NT2/D1 (cell line): ENCODE measurements around the gene CA11.

Experiments used
- SUZ12 ChIP-seq: IDR thresholded peaks from 2 replicates; pipeline ENCODE4 v1.6.1; 2011; ENCODE audit not compliant: insufficient read length, insufficient read depth; ENCODE audit errors: extremely low read depth
- YY1 ChIP-seq: IDR thresholded peaks from 2 replicates; pipeline ENCODE4 v1.6.1; 2011; ENCODE audit not compliant: insufficient read length, insufficient read depth
- ZNF274 ChIP-seq: IDR thresholded peaks from 2 replicates; pipeline ENCODE4 v1.6.1; 2011; ENCODE audit warnings: mild to moderate bottlenecking, low read depth, low read length

DNA sequence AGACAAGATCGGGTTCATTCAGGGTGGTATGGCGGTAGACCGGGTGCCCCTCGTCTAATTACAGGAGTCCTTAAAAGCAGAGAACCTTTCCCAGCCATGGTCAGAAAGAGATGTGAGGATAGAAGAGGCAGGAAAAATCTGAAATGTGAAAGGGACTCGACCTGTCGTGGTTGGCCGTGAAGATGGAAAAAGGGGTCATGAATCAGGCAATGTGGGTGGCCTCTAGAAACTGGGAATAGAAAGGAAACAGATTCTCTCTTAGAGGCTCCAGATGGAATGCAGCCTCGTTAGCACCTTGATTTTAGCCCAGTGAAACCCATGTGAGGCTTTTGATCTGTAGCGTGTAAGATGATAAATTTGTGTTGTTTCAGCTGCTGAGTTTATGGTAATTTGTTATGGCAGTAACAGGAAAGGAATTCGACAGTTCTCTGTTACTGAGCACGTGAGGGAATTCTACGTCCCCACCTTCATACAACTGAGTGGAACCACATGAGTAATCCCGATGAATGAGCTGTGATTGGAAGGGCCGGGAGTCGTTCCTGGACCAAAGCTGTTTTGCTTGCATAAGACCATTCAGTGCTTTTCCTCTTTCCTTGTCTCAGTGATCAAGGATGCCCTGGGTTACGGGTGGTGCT, 11.0 kb upstream of the CA11 start:
- TF ChIP-seq YY1 (no peak), ZNF274 (no peak), SUZ12 (no peak)
